ENCODE measurements around the gene FCGR2B.

DNA sequence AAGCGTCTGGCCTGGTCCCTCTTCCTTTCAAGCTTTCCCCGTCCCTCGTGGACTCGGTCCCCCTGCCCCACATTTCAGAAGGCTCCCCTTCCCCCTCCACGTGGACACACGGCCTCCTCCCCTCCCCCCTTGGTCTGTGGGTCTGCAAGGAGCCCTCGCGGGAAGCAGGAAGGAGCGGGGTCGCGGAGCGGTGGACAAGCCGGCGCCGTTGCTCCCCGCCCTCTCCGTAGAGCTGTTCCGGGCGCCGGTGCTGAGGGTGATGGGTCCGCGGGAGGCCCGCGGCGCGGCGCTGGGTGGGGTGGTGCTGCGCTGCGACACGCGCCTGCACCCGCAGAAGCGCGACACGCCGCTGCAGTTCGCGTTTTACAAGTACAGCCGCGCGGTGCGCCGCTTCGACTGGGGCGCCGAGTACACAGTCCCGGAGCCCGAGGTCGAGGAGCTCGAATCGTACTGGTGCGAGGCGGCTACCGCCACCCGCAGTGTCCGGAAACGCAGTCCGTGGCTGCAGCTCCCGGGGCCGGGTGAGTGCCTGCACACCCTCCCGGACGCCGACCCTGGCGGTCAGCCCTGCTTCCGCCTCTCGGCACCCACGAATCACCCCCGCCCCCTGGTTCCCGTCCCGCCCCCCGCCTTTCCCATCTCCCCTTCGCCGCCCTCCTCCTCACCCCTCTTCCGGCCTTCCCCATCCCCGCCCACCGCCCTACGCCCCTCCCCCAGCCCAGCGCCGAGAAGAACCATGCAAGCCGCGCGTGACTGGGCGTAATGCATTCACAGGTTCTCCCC, 63.7 kb downstream of the FCGR2B start:
- no peak for TF ChIP-seq CTCF (IDR thresholded peaks at IDR 0.05)
- TF ChIP-seq ZFX (IDR thresholded peaks at IDR 0.05; ENCODE audit: borderline replicate concordance) = no peak
